ENCODE results near the gene HSD11B1L. TPM values are rescaled to one million over a fixed set of nuclear protein-coding genes. Genes with fewer than 3 reads are reported as not detected.

HSD11B1L gene
- total RNA-seq, 1 experiment from 2014 or later = 2.4 TPM

DNA sequence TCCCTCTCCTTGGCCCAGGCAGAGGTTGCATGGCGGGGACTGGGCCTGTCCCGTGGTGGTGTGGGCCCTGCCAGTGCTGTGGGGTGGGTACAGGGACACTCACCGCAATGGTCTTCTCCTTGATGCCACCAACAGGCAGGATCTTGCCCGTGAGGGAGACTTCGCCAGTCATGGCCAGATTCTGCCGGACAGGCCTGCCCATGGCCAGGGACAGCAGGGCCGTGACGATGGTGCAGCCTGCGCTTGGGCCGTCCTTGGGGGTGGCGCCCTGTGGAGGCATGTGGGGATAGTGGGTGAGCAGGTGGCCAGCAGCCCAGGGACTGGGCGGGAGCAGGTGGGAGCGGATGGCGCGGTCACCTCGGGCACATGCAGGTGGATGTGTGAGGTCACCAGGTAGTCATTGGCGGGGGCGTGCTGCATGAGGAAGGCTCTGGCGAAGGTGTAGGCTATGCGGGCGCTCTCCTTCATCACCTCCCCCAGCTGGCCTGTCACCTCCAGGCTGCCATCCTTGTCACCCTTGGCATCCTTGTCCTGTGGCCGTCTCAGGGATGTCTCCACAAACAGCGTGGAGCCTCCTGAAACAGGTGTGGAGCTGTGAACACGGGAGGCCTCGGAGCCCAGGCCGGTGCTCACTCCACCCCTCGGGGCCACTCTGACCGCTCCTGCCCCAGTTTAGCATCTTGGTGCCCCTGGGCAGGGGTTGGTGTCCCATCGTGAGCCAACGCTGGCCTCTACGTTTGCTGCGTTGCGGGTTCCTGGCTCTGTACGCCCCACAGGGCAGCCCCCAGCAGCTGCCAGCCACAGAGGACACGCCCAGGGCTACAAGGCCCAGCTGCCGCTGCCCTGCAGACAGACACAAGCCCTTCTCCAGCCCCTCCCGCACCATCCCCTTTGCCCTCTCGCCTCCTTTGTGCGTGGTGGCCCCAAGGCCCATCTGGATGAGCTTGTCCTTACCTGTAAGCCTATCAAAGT lies 12.7 kb downstream of the HSD11B1L start:
- Mint-ChIP-seq H3K9me3 (ENCODE audit: unreplicated experiment) (no peaks in the 10 kb centered on the region), H3K27ac (ENCODE audit: unreplicated experiment) (peak overlapping the region; percentile 45), H3K27me3 (ENCODE audit: insufficient read depth, unreplicated experiment) (no peaks in the 10 kb centered on the region), H3K36me3 (ENCODE audit: insufficient read depth, unreplicated experiment) (peaks cover 89% of the 10 kb centered on the region), H3K4me3 (ENCODE audit: unreplicated experiment) (peak overlapping the region; percentile 99), H3K4me1 (ENCODE audit: low read depth, unreplicated experiment) (no peaks in the 10 kb centered on the region)
- intact Hi-C loops (cut with micrococcal nuclease; ENCODE audit: unreplicated experiment) = no loop called here
- POLR2A ChIA-PET = no interaction called here
- H3K4me1 ChIP-seq = no peaks in the 10 kb centered on the region
- no peaks in the 10 kb centered on the region for H3K27me3 ChIP-seq (replicated peaks; ENCODE audit: control insufficient read depth, insufficient read depth, low read length)
- H3K36me3 ChIP-seq (ENCODE audit: control insufficient read depth, insufficient read depth, low read length) = peaks cover 9% of the 10 kb centered on the region
- H3K9me3 ChIP-seq = no peaks in the 10 kb centered on the region
- BruUV-seq (replicated peaks) = no TSS peak
- DNase-seq = no peak
- TF ChIP-seq, protein P1, sequence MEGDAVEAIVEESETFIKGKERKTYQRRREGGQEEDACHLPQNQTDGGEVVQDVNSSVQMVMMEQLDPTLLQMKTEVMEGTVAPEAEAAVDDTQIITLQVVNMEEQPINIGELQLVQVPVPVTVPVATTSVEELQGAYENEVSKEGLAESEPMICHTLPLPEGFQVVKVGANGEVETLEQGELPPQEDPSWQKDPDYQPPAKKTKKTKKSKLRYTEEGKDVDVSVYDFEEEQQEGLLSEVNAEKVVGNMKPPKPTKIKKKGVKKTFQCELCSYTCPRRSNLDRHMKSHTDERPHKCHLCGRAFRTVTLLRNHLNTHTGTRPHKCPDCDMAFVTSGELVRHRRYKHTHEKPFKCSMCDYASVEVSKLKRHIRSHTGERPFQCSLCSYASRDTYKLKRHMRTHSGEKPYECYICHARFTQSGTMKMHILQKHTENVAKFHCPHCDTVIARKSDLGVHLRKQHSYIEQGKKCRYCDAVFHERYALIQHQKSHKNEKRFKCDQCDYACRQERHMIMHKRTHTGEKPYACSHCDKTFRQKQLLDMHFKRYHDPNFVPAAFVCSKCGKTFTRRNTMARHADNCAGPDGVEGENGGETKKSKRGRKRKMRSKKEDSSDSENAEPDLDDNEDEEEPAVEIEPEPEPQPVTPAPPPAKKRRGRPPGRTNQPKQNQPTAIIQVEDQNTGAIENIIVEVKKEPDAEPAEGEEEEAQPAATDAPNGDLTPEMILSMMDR (IDR thresholded peaks at IDR 0.05; ENCODE audit: insufficient read depth in 1 of 2, low read depth in 1 of 2, low read length in 1 of 2, severe bottlenecking in 1 of 2, unreplicated experiment in 1 of 2) = no peak
- CTCF ChIA-PET = no interaction called here
- H3K4me3 ChIP-seq (ENCODE audit: low read depth, low read length) = no peak overlapping the region

DNA sequence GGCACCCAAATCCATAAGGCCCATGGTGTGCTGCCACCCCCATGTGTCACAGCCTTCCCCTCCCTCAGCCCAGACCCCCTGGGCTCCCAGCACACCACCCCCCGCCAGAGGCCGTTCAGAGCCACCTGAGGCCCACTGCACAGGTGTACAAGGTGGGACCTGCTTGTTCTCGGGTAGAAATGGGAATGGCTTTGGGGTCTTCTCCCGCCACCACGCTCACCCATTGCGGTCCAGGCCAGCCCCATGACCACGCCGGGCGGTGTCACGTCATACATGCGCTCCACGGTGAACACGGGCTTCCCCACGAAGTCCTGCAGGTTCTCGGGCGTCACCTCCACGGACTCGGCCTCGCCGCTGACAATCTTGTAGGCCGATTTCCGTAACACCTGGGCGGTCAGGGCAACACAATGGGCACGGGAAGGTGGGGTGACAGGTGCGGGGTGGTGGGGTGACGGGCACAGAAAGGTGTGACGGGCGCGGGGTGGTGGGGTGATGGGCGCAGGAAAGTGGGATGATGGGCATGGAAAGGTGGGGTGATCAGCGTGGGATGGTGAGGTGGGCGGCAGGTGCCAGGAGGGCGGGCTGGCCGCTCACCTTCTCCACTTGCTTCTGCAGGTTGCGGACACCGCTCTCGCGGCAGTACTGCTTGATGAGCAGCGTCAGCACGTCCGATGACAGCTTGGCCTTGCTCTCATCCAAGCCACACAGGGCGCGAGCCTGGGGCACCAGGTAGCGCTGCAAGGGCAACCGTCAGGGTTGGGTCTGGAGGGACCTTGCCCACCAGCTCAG lies 13.5 kb downstream of the HSD11B1L start:
- intact Hi-C loops (cut with micrococcal nuclease; ENCODE audit: unreplicated experiment) = no loop called here
- peak overlapping the region; percentile 45 for H3K27ac Mint-ChIP-seq (ENCODE audit: unreplicated experiment)
- POLR2A ChIA-PET = interaction anchor here (0.5 kb wide), 1 partner anchor 26 kb away, joined by 15 read pairs; the partner anchor contains the start of gene LONP1
- no peaks in the 10 kb centered on the region for H3K4me1 ChIP-seq
- no peaks in the 10 kb centered on the region for H3K27me3 ChIP-seq (replicated peaks; ENCODE audit: control insufficient read depth, insufficient read depth, low read length)
- CTCF ChIA-PET = no interaction called here
- TF ChIP-seq, protein P1 (IDR thresholded peaks at IDR 0.05; ENCODE audit: insufficient read depth in 1 of 2, low read depth in 1 of 2, low read length in 1 of 2, severe bottlenecking in 1 of 2, unreplicated experiment in 1 of 2) = no peak
- no TSS peak for BruUV-seq (replicated peaks)
- no peaks in the 10 kb centered on the region for H3K9me3 ChIP-seq
- no peaks in the 10 kb centered on the region for H3K9me3 Mint-ChIP-seq (ENCODE audit: unreplicated experiment)
- no peak for DNase-seq
- H3K27me3 Mint-ChIP-seq (ENCODE audit: insufficient read depth, unreplicated experiment) = no peaks in the 10 kb centered on the region
- no peaks in the 10 kb centered on the region for H3K4me1 Mint-ChIP-seq (ENCODE audit: low read depth, unreplicated experiment)
- no peak overlapping the region for H3K4me3 Mint-ChIP-seq (ENCODE audit: unreplicated experiment)
- no peak overlapping the region for H3K4me3 ChIP-seq (ENCODE audit: low read depth, low read length)
- peaks cover 9% of the 10 kb centered on the region for H3K36me3 ChIP-seq (ENCODE audit: control insufficient read depth, insufficient read depth, low read length)
- H3K36me3 Mint-ChIP-seq (ENCODE audit: insufficient read depth, unreplicated experiment) = peaks cover 98% of the 10 kb centered on the region

DNA sequence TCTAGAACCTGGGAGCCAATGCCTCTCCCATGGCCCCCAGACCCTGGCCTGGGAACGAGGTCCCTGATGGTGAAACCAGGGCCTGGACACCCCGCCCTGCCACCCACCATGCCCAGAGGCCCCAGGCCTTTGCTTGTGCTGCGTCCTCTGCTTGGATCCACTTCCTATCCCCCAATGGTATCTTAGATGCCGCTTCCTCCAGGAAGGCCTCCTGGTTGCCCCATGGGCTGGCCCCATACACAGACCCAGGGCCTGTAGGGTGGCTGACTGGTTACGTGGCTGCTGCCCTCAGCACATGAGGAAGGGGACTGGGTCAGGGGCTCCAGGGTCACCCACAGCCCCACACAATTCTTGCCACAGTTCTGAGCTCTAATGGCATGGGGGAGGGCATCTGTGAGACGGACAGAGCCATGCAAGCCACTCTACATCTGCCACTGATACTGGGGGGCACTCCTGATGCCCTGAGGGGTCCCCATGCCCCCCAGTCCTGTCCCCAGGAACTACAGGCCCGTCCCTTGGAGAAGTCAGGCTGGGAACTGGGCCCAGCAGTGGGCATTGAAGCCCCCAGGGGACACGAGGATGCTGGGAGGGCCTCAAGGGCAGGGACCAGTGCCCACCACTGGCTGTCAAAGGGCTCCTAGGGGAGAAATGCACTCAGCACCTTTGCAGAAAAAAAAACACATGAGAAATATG lies 14.3 kb downstream of the HSD11B1L start:
- peak overlapping the region; percentile 45 for H3K27ac Mint-ChIP-seq (ENCODE audit: unreplicated experiment)
- Histone ChIP-seq H3K4me1 (no peaks in the 10 kb centered on the region), H3K4me3 (ENCODE audit: low read depth, low read length) (no peak overlapping the region), H3K27me3 (replicated peaks; ENCODE audit: control insufficient read depth, insufficient read depth, low read length) (no peaks in the 10 kb centered on the region), H3K36me3 (ENCODE audit: control insufficient read depth, insufficient read depth, low read length) (peaks cover 9% of the 10 kb centered on the region), H3K9me3 (no peaks in the 10 kb centered on the region)
- no peak for DNase-seq
- no peak overlapping the region for H3K4me3 Mint-ChIP-seq (ENCODE audit: unreplicated experiment)
- TF ChIP-seq, protein P1 (IDR thresholded peaks at IDR 0.05; ENCODE audit: insufficient read depth in 1 of 2, low read depth in 1 of 2, low read length in 1 of 2, severe bottlenecking in 1 of 2, unreplicated experiment in 1 of 2) = no peak
- CTCF ChIA-PET = interaction anchor here (0.5 kb wide), 1 partner anchor 14 kb away, joined by 3 read pairs; no protein-coding TSS in a partner anchor
- POLR2A ChIA-PET = interaction anchor here (0.5 kb wide), 1 partner anchor 25 kb away, joined by 15 read pairs; the partner anchor contains the start of gene LONP1
- peaks cover 100% of the 10 kb centered on the region for H3K36me3 Mint-ChIP-seq (ENCODE audit: insufficient read depth, unreplicated experiment)
- no peaks in the 10 kb centered on the region for H3K9me3 Mint-ChIP-seq (ENCODE audit: unreplicated experiment)
- H3K4me1 Mint-ChIP-seq (ENCODE audit: low read depth, unreplicated experiment) = no peaks in the 10 kb centered on the region
- BruUV-seq (replicated peaks) = no TSS peak
- intact Hi-C loops (cut with micrococcal nuclease; ENCODE audit: unreplicated experiment) = no loop called here
- no peaks in the 10 kb centered on the region for H3K27me3 Mint-ChIP-seq (ENCODE audit: insufficient read depth, unreplicated experiment)

Measured in Caco-2 (cell line).